Choroid plexus epithelial cell (primary cell): Measurements from ENCODE around the gene INPP5A.

ENCODE experiments used
- DNase-seq: peaks from one replicate; pipeline ENCODE4 v3.0.0-alpha.2; 2010; ENCODE audit warnings: low read depth
- H3K4me3 ChIP-seq: 2 replicates; pipeline ENCODE4 v1.5.1; 2011; ENCODE audit warnings: low read depth, mild to moderate bottlenecking, control low read depth, low read length, moderate library complexity
- TF ChIP-seq, protein P1 (sequence below): conservative IDR thresholded peaks from 2 replicates; pipeline ENCODE4 v1.5.1; 2011; ENCODE audit warnings: low read depth, mild to moderate bottlenecking, control low read depth, inconsistent platforms, low read length, moderate library complexity

INPP5A gene

DNA sequence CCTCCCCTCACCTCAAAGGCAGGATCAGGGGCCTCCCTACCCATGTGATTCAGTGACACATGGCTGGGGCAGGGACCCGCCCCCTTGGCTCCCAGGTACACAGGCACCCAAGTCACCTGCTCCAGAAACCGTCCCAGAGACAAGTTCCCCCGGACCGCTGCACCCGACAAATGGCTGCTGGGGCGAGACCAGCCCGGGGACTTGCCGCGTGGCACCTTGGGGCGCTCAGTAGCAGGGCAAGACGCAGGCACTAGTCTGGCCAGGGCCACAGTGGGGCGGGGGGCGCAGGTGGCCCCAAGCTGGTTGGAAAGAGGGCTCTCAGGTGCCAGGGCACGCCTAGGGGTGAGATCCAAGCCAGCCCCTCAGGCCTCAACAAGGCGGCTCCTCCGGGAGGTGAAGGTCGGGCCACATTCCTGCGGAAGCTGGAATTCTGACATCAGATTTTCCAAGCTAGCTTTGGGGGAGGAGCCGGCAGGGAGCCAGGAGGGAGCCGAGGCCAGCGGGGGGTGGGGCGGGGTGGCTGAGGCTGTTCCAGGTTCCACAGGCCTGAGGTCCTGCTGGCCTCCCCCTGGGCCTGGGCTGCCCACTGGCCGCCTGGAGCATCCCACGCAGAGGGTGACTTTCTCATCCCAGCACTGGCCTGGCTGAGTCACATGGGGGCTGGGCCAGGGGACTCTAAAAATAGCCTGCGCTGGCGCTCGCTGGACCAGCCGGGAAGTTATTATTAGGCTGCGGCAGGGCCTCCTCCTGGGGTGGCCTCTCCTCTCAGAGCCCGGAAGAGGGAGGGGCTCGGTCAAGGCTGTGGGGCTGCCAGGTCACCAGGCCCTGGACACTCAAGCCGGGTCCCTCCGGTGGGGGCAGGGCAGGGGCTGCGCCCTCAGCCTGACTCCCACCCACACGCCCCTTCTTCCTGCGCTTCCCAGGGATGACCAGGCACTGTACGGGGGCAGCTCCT, 20.5 kb upstream of the INPP5A start:
- DNase-seq: peak; percentile 94
- H3K4me3 ChIP-seq: no peak overlapping the region

DNA sequence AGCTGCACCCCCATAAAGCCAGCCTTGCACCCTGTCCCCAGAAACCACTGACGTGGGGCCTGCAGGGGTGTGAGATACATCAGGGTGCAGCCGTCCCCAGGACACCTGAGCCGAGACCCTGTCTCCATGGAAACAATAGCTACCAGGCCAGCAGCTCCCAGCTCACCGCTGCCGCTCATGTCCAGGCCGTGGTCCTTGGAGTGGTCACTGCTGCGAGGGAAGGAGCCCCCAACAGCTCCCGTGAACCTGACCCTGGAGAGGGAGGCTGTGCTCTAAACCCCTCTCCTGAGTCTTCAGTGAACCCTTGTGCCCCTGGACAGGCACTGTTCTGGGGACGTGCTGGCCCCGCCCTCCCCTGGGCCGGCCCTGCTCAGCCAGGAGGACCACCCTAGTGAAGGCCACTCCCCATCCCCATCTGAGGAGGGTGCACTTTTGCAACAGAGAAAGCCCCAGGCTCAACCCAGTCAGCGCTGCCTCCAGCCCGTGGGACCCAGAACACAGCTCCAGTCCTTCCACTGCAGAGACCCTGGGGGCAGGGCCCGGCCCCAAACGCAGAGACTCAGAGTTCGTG, 19.6 kb upstream of the INPP5A start:
- no peak overlapping the region for H3K4me3 ChIP-seq
- DNase-seq: no peak
- TF ChIP-seq, protein P1, sequence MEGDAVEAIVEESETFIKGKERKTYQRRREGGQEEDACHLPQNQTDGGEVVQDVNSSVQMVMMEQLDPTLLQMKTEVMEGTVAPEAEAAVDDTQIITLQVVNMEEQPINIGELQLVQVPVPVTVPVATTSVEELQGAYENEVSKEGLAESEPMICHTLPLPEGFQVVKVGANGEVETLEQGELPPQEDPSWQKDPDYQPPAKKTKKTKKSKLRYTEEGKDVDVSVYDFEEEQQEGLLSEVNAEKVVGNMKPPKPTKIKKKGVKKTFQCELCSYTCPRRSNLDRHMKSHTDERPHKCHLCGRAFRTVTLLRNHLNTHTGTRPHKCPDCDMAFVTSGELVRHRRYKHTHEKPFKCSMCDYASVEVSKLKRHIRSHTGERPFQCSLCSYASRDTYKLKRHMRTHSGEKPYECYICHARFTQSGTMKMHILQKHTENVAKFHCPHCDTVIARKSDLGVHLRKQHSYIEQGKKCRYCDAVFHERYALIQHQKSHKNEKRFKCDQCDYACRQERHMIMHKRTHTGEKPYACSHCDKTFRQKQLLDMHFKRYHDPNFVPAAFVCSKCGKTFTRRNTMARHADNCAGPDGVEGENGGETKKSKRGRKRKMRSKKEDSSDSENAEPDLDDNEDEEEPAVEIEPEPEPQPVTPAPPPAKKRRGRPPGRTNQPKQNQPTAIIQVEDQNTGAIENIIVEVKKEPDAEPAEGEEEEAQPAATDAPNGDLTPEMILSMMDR: no peak

More for the DNA sequence above, 20.5 kb upstream of the INPP5A start:
- TF ChIP-seq, protein P1: no peak

DNA sequence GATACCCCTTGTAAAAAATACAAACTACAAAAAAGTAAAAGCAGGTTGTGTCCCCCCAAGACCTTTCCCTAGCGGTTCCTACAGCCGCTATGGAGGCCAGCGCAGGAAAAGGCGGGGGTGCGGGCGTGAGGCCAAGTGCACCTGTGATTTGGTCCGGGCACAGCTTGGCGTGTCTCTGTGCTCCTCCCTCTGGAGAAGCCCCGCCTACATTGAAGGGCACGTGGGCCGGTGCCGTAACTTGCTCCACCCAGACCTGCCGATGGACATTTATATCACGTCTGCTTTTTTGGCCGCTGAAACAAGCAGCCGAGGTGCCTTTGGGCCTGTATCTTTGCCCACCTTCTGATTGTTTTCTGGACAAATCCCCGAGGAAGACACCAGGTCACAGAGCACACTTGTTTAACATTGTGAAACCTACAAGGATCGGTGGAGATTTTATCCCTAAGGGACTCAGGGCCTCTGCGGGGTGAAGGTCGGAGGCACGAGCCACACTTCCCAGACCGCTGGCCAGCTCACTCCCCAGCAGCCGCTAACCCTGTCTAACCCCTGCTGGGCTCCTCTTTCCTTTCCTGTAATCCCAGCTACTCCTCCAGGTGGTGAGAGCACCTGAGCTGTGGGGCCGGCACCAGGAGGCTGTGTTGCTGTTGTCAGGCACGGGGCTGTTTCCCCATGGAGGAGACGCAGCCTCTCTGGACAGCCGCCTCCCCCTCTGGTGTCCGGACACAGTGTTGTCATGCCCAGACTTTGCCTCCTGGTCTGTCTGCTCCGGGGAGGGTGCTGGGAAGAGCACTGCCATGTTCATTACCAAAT, 18.8 kb upstream of the INPP5A start:
- TF ChIP-seq, protein P1: no peak
- DNase-seq: peak; percentile 14
- no peak overlapping the region for H3K4me3 ChIP-seq

DNA sequence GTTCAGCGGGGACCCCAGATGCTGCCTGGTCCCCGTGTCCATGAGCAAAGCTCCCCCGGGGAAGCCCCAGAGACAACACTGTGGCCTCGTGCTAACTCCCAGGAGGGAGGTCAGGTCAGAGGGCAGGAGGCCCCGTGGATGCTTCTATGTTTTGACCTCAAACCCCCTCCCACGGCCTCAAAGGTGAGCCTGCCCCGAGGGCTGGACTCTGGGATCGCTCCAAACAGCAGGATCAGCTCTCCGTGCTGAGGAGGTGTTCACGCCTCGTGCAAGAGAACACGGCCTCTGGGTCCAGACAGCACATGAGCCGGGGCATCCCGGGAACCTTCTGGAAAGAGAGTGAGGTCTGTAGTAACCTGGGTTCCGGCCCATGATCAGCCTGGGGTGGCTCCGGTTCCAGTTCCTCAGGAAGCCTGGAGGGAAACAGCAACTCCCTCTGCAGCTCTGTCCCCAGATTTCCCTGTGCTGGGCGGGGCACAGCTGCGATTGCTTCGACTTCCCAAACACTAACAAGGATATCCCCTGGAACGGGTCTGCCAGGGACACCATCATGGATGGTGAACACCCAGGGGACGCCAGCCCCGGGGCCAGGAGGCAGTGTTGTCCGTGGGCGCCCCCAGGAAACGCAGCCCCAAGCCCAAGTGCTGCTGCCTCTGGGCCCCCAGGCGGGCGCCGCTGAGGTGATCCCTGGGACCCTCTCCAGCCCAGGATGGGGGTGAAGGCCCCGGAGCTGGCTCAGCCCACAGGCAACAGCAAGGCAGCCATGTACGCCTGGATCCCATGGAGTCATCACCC, 18.0 kb upstream of the INPP5A start:
- DNase-seq: no peak

DNA sequence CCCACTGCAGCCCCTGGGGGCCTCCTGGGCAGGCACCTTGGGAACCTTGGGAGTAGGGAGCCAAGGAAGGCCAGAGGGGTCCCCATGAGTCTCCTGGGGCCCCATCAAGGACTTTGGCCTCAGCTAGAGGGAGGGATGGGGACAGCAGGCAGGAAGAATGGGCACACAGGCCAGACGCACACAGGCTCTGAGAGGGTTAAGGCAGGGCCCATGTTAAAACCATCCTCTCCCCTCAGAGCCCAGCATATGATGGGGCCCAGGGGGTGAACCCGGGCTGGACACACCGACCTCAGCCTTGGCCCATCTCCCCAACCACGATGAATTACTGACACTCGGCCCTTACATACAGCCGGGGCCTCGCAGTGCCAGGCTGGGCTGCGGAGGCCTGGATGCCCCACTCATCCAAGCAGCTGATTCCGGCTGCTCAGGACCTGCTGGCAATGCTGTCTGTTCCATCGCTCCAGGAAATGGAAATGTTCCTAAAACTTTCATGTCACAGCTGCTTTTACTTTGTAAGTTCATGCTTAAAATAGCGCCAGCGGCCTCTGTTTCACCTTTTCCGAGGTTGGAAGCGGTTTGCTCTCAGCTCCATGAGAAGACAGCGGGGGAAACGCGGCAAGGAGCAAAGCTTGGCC, 17.3 kb upstream of the INPP5A start:
- no peak overlapping the region for H3K4me3 ChIP-seq

More for the DNA sequence above, 18.0 kb upstream of the INPP5A start:
- TF ChIP-seq, protein P1: no peak
- H3K4me3 ChIP-seq: no peak overlapping the region

More for the DNA sequence above, 17.3 kb upstream of the INPP5A start:
- TF ChIP-seq, protein P1: no peak
- peak; percentile 80 for DNase-seq
